Measurements from ENCODE around the gene YPEL2.

DNA sequence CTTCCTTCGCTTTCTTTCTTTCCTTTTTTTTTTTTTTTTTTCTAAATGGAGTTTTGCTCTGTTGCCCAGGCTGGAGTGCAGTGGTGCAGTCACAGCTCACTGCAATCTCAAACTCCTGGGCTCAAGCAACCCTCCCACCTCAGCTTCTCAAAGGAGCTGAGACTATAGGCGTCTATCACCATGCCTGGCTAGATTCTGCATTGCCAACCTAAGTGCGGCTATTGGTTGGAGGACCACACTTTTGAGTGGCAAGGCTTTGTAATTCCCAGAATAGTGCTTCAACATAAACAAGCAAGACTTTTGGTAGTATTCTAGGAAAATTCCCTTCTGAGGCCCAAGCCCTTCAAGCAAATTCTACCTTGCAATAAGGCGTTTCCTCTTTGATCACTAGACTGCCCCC lies 107.8 kb downstream of the YPEL2 start:
- TF ChIP-seq POLR2A (IDR thresholded peaks at IDR 0.05): no peak
- TF ChIP-seq, protein P1, sequence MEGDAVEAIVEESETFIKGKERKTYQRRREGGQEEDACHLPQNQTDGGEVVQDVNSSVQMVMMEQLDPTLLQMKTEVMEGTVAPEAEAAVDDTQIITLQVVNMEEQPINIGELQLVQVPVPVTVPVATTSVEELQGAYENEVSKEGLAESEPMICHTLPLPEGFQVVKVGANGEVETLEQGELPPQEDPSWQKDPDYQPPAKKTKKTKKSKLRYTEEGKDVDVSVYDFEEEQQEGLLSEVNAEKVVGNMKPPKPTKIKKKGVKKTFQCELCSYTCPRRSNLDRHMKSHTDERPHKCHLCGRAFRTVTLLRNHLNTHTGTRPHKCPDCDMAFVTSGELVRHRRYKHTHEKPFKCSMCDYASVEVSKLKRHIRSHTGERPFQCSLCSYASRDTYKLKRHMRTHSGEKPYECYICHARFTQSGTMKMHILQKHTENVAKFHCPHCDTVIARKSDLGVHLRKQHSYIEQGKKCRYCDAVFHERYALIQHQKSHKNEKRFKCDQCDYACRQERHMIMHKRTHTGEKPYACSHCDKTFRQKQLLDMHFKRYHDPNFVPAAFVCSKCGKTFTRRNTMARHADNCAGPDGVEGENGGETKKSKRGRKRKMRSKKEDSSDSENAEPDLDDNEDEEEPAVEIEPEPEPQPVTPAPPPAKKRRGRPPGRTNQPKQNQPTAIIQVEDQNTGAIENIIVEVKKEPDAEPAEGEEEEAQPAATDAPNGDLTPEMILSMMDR (IDR thresholded peaks at IDR 0.05): no peak

All from body of pancreas (tissue), 4 donors.